HEK293 (cell line): ENCODE results near the gene NKG7.

ENCODE experiments used
- HOXA7 ChIP-seq: sonication (generic); formaldehyde crosslinking; IDR thresholded peaks from 2 replicates; pipeline ENCODE4 v1.8.1; 2022; ENCODE audit warnings: missing genetic modification reagents, borderline replicate concordance
- REPIN1 ChIP-seq: fragments of 450-650 bp; formaldehyde crosslinking; IDR thresholded peaks from 2 replicates; pipeline ENCODE4 v1.5.1; 2017; ENCODE audit warnings: missing biosample characterization, missing genetic modification characterization, low read depth
- YY1 ChIP-seq: fragments of 450-650 bp; formaldehyde crosslinking; IDR thresholded peaks from 2 replicates; pipeline ENCODE4 v1.5.1; 2018; ENCODE audit warnings: missing biosample characterization, missing genetic modification characterization
- ZNF292 ChIP-seq: fragments of 450-650 bp; formaldehyde crosslinking; IDR thresholded peaks from 2 replicates; pipeline ENCODE4 v1.5.1; 2016; ENCODE audit warnings: low read depth, missing biosample characterization, missing genetic modification characterization, borderline replicate concordance
- ZNF544 ChIP-seq: fragments of 450-650 bp; formaldehyde crosslinking; IDR thresholded peaks from 2 replicates; pipeline ENCODE4 v1.5.0; 2017; ENCODE audit warnings: missing biosample characterization, missing genetic modification characterization
- TF ChIP-seq, protein P1 (sequence below): fragments of 450-650 bp; formaldehyde crosslinking; IDR thresholded peaks from 2 replicates; pipeline ENCODE4 v1.5.1; 2016; ENCODE audit warnings: missing biosample characterization, missing genetic modification characterization
- TF ChIP-seq, protein P2 (sequence below): fragments of 450-650 bp; IDR thresholded peaks from 2 replicates; pipeline ENCODE4 v1.5.1; 2018; ENCODE audit warnings: missing biosample characterization, missing genetic modification characterization
- TF ChIP-seq, protein P3 (sequence below): fragments of 450-650 bp; formaldehyde crosslinking; IDR thresholded peaks from 2 replicates; pipeline ENCODE4 v1.5.1; 2016; ENCODE audit warnings: missing biosample characterization, missing genetic modification characterization

DNA sequence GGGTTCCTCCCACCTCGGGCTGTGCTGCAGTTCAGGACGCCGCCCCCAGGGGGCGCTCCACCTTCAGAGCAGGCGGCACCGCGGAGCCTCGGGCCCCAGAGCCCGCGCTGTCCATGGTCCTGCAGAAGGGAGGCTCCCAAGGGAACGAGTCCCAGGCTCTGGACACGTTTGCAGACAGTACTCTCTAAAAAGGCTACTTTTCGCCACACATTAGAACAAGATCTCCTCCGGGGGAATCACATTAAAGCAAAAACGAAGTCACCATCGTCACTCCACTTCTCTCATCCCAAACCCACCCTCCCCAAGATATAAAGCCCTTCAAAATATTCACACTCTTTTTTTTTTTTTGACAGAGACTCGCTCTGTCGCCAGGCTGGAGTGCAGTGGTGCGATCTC, 49.6 kb upstream of the NKG7 start:
- TF ChIP-seq, protein P1, sequence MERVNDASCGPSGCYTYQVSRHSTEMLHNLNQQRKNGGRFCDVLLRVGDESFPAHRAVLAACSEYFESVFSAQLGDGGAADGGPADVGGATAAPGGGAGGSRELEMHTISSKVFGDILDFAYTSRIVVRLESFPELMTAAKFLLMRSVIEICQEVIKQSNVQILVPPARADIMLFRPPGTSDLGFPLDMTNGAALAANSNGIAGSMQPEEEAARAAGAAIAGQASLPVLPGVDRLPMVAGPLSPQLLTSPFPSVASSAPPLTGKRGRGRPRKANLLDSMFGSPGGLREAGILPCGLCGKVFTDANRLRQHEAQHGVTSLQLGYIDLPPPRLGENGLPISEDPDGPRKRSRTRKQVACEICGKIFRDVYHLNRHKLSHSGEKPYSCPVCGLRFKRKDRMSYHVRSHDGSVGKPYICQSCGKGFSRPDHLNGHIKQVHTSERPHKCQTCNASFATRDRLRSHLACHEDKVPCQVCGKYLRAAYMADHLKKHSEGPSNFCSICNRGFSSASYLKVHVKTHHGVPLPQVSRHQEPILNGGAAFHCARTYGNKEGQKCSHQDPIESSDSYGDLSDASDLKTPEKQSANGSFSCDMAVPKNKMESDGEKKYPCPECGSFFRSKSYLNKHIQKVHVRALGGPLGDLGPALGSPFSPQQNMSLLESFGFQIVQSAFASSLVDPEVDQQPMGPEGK (tag by site-specific recombination), result no peak
- TF ChIP-seq, protein P2, sequence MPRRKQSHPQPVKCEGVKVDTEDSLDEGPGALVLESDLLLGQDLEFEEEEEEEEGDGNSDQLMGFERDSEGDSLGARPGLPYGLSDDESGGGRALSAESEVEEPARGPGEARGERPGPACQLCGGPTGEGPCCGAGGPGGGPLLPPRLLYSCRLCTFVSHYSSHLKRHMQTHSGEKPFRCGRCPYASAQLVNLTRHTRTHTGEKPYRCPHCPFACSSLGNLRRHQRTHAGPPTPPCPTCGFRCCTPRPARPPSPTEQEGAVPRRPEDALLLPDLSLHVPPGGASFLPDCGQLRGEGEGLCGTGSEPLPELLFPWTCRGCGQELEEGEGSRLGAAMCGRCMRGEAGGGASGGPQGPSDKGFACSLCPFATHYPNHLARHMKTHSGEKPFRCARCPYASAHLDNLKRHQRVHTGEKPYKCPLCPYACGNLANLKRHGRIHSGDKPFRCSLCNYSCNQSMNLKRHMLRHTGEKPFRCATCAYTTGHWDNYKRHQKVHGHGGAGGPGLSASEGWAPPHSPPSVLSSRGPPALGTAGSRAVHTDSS (tag by site-specific recombination), result no peak
- TF ChIP-seq YY1 (tag by site-specific recombination) (no peak), ZNF544 (tag by site-specific recombination) (no peak), REPIN1 (tag by site-specific recombination) (no peak), HOXA7 (CRISPR knock-in tag) (no peak), ZNF292 (tag by site-specific recombination) (no peak)
- TF ChIP-seq, protein P3, sequence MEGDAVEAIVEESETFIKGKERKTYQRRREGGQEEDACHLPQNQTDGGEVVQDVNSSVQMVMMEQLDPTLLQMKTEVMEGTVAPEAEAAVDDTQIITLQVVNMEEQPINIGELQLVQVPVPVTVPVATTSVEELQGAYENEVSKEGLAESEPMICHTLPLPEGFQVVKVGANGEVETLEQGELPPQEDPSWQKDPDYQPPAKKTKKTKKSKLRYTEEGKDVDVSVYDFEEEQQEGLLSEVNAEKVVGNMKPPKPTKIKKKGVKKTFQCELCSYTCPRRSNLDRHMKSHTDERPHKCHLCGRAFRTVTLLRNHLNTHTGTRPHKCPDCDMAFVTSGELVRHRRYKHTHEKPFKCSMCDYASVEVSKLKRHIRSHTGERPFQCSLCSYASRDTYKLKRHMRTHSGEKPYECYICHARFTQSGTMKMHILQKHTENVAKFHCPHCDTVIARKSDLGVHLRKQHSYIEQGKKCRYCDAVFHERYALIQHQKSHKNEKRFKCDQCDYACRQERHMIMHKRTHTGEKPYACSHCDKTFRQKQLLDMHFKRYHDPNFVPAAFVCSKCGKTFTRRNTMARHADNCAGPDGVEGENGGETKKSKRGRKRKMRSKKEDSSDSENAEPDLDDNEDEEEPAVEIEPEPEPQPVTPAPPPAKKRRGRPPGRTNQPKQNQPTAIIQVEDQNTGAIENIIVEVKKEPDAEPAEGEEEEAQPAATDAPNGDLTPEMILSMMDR, result peak; percentile 86
